ENCODE data around the gene PDE11A. TPM values are rescaled to one million over a fixed set of nuclear protein-coding genes. Genes with fewer than 3 reads are reported as not detected.
"Not testable (repeated sequence)": the region's sequence is repeated elsewhere in the genome, so short reads cannot be mapped to it uniquely, and the experiment has no call there.

The PDE11A gene
- total RNA-seq, 1 donor from 2014 or later = 2.2 TPM

DNA sequence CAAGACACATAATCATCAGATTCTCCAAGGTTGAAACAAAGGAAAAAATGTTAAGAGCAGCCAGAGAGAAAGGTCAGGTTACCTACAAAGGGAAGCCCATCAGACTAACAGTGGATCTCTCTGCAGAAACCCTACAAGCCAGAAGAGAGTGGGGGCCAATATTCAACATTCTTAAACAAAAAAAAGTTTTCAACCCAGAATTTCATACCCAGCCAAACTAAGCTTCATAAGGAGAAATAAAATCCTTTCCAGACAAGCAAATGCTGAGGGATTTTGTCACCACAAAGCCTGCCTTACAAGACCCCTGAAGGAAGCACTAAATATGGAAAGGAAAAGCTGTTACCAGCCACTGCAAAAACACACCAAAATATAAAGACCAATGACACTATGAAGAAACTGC is 39.0 kb downstream of the PDE11A start:
- intact Hi-C loops (cut with DNase I); DNase-seq; ATAC-seq (ENCODE audit: poor library complexity): not testable (repeated sequence)

DNA sequence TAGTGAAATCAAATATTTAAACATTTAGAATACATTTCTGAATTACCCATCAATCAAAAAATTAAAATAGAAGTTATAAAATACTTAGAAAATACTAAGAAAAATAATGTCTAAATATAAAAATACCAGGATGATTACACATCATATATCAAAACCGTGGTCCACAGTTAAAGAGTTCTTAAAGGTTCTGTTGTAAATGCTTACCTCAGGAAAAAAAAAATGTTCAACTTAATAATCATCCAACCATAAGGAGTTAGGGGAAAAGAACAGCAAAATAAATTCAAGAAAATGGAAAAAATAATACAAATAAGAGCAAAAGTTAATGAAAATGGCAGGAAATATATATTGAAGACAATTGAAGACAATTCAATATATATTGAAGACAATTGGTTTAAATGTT is 43.2 kb downstream of the PDE11A start:
- DNase-seq (no peak), ATAC-seq (ENCODE audit: poor library complexity) (no peak)
- intact Hi-C loops (cut with DNase I) = no loop called here

DNA sequence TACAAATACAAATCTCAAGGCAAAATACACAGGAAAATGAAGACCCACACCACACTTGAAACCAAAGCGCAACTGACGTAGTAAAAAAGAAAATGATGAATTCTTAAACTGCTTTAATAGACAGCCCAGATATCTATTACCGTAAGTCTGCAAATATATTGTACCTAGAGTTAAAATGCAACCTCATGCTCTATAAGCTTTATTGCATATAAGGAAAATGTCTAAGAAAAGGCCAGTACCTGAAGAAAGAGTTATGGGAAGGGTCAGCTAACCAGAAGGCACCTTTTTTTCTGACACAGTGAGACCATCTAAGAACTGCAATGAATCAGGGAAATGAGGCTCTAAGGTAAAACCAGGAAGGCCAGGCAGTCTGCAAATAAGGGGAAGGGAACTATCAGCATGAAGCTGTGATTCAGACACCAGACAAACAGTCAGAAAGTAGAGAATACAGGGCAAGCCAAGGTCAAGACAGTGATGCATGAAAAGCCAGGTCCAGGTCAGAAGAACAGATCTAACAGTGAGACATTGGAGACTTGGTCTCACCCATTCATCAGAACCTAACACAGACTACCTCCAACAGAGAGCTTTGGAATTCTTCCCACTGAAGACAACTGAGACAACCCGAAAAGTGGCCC is 46.9 kb downstream of the PDE11A start:
- ATAC-seq (ENCODE audit: poor library complexity) (no peak), DNase-seq (no peak)
- intact Hi-C loops (cut with DNase I) = no loop called here

DNA sequence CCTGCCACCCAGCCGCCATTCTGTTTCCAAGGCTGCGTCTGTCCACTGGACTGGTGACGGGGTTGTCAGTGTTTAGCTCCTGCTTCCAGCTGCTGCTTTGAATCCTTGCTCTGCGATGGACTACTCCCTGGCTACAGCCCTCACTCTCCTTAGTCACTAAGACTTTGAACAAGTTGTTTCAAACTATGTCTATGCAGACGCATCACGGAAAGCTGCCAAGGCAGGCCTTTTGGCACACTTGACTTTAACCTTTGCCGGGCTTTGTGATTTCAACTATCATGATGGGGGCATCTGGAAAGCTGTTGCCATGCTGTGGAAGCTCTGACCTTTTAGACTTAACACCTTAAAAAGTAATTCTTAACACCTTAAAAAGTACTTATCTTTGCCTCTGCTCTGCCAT is 54.4 kb downstream of the PDE11A start:
- DNase-seq (no peak), ATAC-seq (ENCODE audit: poor library complexity) (no peak)
- intact Hi-C loops (cut with DNase I) = no loop called here

DNA sequence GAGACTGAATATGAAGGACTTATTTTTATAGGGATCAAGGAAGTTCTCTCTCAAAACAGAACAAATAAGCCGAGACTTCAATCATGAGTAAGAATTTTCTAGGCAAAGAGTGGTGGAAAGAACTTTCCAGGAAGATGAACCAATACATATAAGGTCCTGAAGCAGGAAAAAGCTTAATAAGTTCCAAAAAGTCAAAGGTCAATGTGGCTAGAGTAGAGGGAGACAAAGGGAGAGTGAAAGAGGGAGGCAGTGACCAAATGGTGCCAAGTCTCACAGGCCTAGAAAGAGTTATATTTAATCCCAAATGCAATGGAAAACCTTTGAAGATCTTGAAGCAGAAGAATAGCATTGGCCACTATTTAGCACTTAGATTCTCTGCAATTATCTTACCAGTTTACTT is 56.0 kb downstream of the PDE11A start:
- ATAC-seq (ENCODE audit: poor library complexity) (no peak), DNase-seq (no peak)
- intact Hi-C loops (cut with DNase I) = no loop called here

DNA sequence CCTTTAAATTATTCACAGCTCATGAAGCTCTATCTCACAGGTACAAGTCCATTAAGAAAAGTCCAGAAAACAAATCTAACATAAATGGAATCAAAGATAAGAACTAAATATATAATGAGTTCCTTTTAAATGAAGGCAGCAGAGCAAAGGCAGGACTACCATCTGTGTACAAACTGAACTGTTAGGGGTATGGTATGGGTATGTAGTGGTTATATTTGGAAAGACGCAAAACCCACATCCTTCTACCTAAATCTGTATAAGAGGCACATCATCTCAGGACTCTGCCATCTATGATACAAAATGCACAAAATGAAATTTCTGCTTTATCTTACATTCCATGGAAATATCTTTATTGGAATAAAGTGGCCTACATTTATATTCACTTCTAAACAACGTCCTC is 59.9 kb downstream of the PDE11A start:
- ATAC-seq (ENCODE audit: poor library complexity) (no peak), DNase-seq (no peak)
- intact Hi-C loops (cut with DNase I) = no loop called here

DNA sequence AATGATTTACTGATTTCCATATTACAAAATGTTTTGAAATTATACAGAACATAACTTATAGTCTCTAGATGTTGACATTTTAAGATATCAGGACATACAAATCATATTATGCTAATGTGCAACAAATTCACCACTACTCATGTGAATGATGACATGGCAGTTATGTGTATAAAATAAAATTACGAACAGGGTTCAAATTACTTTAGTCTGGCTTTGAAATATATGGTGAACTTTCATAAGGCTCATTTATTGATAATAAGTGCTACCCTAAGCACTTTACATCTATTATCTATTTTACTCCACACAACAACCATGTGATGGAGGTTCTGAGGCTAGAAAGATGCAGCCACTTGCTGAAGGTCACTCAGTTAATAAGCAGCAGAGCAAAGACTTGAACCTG is 62.8 kb downstream of the PDE11A start:
- ATAC-seq (ENCODE audit: poor library complexity) (no peak), DNase-seq (no peak)
- intact Hi-C loops (cut with DNase I) = no loop called here

DNA sequence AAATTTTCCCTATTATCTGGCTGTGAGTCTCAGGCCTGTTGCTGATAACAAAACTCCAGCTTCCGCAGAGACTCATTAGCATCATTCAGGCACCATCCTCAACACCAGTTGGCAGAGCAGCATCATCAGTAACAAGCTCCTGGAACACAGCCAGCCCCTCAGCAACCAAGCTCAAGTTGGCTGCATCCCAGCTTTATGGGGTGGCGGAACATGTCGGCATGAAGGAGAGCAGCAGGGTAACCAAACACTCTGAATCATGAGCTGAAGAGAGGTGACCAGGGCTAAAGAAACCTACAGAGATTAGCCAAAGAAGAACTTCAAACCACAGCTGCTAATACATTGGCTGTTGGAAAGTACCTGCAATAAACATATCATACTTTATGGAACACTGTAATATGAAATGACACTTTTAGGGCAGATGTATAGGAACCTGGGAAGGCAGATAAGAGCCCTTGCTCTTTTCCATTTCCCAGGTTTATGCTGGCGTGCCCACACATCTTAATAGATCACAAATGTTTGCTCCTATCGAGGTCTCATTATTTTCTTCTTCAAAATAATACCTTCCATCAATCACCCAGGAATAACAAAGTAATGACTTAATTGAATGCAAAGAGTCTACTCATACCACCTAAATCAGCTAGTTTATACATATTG is 63.8 kb downstream of the PDE11A start:
- intact Hi-C loops (cut with DNase I) = no loop called here
- peak; percentile 61 for DNase-seq
- peak; percentile 71 for ATAC-seq (ENCODE audit: poor library complexity)

DNA sequence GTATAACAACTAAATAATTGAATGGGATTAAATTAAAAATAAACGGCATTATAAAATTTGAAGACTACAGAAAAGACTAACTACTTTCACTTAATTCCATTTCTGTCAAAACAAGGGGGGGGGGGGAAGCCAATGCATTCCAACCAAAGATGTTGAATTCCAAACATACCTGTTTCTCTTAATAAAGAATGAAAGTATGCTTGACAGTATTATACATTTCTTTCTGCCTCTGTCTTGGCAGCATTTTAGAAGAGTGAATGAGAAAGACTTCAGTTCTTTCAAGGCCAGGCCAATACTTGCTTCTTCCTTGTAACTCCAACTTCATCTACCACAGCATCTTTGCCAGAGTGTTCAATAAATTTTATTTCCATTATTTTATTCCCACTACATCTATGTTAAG is 65.9 kb downstream of the PDE11A start:
- ATAC-seq (ENCODE audit: poor library complexity) = no peak
- no peak for DNase-seq
- intact Hi-C loops (cut with DNase I) = no loop called here

DNA sequence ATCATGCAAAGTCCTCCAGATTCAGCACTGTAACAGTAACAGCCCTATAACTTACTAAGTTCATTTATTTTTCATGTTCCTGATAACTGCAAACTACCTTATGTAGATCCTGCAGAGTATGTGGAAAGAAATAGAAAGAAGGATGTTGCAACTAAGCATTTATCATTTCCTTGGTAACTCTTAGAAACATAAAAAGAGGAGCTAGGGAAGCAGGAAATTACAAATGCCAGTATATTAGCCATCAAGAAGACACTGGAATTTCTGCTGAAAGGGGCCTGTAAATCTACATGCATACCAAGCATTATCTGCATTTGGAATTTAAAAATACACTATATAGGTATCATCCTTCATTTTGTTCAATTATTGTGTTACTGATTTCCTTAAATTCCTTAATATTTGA is 66.8 kb downstream of the PDE11A start:
- DNase-seq (no peak), ATAC-seq (ENCODE audit: poor library complexity) (no peak)
- intact Hi-C loops (cut with DNase I) = no loop called here

DNA sequence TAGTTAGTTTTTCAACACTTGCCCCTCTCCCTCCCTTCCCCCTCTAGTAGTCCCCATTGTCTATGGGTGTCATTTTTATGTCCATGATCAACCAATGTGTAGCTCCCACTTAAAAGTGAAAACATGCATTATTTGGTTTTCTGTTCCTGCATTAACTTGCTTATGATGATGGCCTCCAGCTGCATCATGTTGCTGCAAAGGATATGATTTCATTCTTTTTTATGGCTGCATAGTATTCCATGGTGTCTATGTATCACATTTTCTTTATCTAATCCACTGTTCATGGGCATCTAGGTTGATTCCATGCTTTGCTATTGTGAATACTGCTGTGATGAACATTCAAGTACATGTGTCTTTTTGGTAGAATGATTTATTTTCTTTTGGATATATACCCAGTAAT is 70.5 kb downstream of the PDE11A start:
- ATAC-seq (ENCODE audit: poor library complexity) = no peak
- intact Hi-C loops (cut with DNase I) = no loop called here
- no peak for DNase-seq

DNA sequence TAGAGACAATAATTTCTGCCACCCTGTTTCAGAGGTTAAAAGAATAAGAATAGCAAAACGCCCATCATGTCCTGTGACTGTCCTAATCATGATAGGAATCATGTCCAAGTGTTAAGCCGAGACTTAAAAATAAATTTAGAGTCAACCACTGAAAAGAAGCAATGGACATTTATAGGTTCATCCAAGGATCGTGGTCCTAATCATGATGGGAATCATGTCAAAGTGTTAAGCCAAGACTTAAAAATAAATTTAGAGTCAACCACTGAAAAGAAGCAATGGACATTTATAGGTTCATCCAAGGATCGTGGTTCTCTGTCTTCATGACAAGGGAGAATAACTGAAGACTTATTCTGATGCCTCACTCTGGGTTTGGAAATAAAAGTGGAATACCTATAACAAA is 73.6 kb downstream of the PDE11A start:
- intact Hi-C loops (cut with DNase I) = no loop called here
- DNase-seq = no peak

DNA sequence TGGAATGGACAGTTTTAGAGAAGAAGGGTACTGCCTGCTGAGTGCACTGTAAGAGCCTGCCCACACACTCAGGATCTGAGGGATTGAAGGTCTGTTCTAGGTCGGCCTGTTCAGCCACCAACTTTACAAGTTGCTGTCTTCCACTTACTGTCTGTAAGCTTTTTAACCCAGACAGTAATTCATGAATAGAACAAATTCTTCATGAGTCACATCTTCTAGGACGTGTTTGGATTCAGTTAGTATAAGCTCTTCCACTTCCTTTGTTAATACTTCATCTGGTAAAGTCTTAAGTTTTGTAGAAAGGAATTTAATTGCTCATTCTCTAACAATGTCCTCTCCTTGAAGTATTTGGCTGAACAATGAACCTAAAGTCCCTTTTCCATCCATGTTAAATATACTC is 74.6 kb downstream of the PDE11A start:
- ATAC-seq (ENCODE audit: poor library complexity) = no peak
- intact Hi-C loops (cut with DNase I) = no loop called here
- no peak for DNase-seq

More for the DNA sequence above, 73.6 kb downstream of the PDE11A start:
- ATAC-seq (ENCODE audit: poor library complexity) = no peak

DNA sequence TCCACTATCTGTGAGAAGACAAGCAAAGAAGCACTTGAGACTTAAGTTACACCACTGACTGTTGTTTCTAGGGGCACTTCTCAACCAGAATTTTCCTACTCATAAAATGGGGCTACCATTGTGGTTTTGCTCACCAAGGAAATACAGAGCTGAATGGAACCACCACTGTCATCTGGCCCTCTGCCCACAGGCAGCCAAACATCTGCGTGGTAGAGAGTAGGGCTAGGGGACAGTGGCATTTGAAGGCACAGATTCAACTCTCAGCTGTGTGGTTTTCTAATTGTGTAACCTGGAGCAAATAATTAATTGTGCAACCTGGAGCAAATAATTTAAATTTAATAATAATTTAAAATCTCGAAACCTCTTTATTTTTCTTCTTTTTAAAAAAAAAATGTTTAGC is 79.6 kb downstream of the PDE11A start:
- DNase-seq (no peak), ATAC-seq (ENCODE audit: poor library complexity) (no peak)
- intact Hi-C loops (cut with DNase I) = no loop called here

DNA sequence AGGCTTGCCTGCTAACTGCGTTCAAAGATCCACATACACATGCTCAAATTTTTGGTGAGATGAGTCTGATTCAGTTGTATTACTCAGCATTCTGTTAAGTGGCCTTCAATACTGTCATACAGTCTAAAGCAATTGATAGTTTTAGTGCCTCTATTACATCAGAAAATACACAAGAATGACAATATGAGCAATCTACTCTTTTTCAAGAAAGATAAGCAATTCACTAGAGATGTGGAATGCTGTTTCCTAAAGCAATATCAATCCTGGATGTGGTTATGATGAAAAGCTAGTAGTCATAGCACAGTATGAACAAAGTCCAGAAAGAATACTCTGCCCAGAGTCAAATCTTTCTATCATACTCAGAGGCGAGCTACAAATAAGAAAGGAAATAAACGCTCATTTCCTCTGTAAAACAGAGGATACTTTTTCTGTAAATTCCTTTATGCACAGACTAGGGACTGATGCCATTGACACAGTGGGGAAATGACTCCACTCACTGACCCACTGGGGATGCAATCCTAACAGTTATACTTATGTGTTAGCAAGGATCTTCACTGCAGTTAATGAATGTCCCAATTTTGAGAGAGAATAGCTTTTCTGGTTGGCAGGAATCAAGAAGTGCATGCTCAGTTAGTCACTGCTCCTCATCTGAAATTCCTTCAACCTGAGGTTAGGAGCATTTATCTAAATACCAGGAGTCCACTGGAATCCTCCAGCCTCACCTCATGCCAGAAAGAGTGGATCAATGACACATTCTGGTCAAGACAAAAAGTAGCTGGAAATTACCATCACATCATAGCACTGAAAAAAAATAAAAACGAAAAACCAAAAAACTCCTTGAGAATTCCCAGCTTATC is 83.3 kb downstream of the PDE11A start:
- no peak for DNase-seq
- intact Hi-C loops (cut with DNase I) = no loop called here
- ATAC-seq (ENCODE audit: poor library complexity) = no peak

DNA sequence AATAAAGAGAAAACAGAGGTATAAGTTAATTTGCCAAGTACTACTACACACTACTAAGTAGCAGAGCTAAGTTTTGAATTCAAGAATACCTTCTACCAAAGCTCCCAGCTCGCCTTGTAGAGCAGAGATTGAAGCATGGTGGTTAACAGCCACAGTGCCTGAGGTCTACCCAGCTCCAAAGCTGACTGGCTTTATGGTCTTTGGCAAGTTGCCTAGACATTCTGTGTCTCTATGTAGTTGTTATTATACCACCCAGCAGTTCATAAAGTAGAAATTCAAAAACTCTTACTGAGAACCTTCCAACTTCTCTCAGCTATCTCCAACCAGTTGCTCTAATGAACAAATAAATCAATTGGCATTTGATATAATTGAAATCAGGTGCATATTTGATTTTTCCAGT is 87.8 kb downstream of the PDE11A start:
- intact Hi-C loops (cut with DNase I) = no loop called here
- DNase-seq (no peak), ATAC-seq (ENCODE audit: poor library complexity) (no peak)

DNA sequence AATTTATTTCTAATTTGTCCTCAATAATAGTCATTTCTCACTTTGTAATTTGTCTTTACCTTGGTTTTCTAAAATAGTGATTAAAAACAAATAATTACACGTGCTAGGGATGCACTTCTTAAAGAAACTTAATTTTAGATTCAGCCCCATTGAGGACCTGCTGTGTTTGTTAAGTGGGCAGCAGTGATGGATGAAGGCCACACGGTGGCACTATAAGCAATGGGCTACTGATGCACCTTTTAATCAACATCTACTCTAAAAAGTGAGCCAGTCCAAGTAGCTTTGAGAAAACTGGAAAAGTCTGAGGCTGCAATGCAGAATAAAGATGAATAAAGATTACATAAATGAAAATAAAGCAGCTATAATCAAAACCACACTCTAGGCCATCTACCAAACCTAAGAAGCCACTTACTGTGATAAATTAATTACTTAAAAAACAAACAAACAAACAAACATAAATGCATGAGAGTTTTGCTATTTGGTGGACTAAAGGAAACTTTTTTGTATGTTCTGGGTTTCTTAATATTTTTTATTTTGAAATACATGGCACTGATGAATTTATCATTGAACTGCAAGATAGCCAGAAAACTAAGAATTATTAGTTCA is 89.3 kb downstream of the PDE11A start:
- DNase-seq = peak; percentile 25
- peak; percentile 43 for ATAC-seq (ENCODE audit: poor library complexity)
- intact Hi-C loops (cut with DNase I) = no loop called here

DNA sequence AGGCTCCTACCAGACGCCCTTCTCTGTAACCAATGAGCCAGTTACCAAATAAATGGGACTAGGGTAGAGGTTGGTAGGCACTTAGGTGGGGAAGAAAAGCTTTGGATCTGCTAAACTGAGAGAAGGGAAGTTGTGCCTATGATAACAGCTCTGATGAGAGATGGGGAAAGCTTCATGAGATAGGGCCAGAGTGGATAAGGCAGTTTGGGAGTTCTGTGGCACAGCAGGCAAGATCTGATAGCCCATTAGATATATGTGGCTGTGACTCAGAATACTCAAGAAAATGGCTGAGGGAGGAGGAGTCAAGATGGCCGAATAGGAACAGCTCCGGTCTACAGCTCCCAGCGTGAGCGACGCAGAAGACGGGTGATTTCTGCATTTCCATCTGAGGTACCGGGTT is 99.8 kb downstream of the PDE11A start:
- ATAC-seq (ENCODE audit: poor library complexity) (no peak), DNase-seq (no peak)
- intact Hi-C loops (cut with DNase I) = no loop called here

DNA sequence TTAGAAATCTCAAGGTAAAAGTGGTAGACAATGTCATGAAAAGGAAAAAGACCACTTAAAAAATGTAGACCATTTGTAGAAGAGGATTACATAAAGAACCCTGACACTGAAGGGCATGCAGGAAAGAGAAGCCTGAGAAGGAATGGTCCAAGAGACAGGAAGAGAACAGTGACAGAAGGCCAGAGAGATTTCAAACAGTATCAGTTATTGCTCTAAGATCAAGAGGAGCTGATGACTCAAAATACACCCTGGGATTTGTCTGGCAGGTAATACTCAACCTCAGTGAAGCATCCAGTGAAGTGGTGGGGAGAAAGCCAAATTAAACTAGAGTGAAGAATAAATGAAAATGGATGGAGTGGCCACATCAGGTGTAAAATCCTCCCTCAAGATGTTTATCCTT is 100.5 kb downstream of the PDE11A start:
- DNase-seq = no peak
- ATAC-seq (ENCODE audit: poor library complexity) = no peak
- intact Hi-C loops (cut with DNase I) = no loop called here
